Vagina (tissue), 2 donors: ENCODE data around the gene SELENOO. TPM values are rescaled to one million over a fixed set of nuclear protein-coding genes. Genes with fewer than 3 reads are reported as not detected.

Experiments
- DNase-seq, 2 donors: peaks; one replicate each; pipeline ENCODE4 v3.0.0-alpha.2; 2017; ENCODE audit errors: extremely low spot score in 2 of 2
- H3K27ac ChIP-seq: fragments of 200-600 bp; sonication (generic); one replicate; pipeline ENCODE4 v1.5.1; 2019
- H3K27me3 ChIP-seq: fragments of 200-600 bp; sonication (generic); one replicate; pipeline ENCODE4 v1.5.1; 2019
- H3K36me3 ChIP-seq, 2 donors: fragments of 200-600 bp; sonication (generic); one replicate each; pipeline ENCODE4 v1.5.1; 2017 to 2019
- H3K4me1 ChIP-seq: fragments of 200-600 bp; sonication (generic); one replicate; pipeline ENCODE4 v1.5.1; 2019
- H3K4me3 ChIP-seq, 2 donors: fragments of 200-600 bp; sonication (generic); 1 replicate in 1 of 2; 2 replicates in 1 of 2; pipeline ENCODE4 v1.5.1; 2016 to 2019
- H3K9me3 ChIP-seq: fragments of 200-600 bp; sonication (generic); one replicate; pipeline ENCODE4 v1.5.1; 2019
- CTCF ChIP-seq, 3 experiments: fragments of 450-650 bp in 2 of 3; fragments of 200-600 bp in 1 of 3; sonication (generic) in 1 of 3; IDR thresholded peaks; one replicate each; pipeline ENCODE4 v1.5.1; 2017 to 2019; ENCODE audit warnings: antibody characterized with exemption in 3 of 3, mild to moderate bottlenecking in 2 of 3, moderate library complexity in 2 of 3
- POLR2A ChIP-seq, 2 donors: fragments of 450-650 bp; IDR thresholded peaks; one replicate each; pipeline ENCODE4 v1.6.1; 2017; ENCODE audit warnings: antibody characterized with exemption in 2 of 2, mild to moderate bottlenecking in 2 of 2, moderate library complexity in 2 of 2
- POLR2AphosphoS5 ChIP-seq, 2 donors: sonication (generic); formaldehyde crosslinking; IDR thresholded peaks; one replicate each; pipeline ENCODE4 v1.9.0; 2017; ENCODE audit warnings: antibody characterized with exemption in 2 of 2, mild to moderate bottlenecking in 2 of 2, low read depth in 1 of 2; ENCODE audit not compliant: insufficient read depth in 1 of 2
- intact Hi-C: fragments of 100-400 bp; cut with DNase I; formaldehyde crosslinking; loops from one replicate; pipeline ENCODE4 v1.15.1; 2023
- total RNA-seq: library from RNA; depleted of rRNA; stranded (reverse); fragments of >200 nt; gene quantifications from one replicate; pipeline ENCODE4 v1.2.3, GENCODE V29; 2016

Gene SELENOO, protein sequence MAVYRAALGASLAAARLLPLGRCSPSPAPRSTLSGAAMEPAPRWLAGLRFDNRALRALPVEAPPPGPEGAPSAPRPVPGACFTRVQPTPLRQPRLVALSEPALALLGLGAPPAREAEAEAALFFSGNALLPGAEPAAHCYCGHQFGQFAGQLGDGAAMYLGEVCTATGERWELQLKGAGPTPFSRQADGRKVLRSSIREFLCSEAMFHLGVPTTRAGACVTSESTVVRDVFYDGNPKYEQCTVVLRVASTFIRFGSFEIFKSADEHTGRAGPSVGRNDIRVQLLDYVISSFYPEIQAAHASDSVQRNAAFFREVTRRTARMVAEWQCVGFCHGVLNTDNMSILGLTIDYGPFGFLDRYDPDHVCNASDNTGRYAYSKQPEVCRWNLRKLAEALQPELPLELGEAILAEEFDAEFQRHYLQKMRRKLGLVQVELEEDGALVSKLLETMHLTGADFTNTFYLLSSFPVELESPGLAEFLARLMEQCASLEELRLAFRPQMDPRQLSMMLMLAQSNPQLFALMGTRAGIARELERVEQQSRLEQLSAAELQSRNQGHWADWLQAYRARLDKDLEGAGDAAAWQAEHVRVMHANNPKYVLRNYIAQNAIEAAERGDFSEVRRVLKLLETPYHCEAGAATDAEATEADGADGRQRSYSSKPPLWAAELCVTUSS
- total RNA-seq, result 39.0 TPM

- Histone ChIP-seq H3K27ac (peak within 1 kb of the TSS; percentile 82), H3K27me3 (no peaks in the 10 kb centered on the region), H3K4me1 (peaks cover 41% of the 10 kb centered on the region), H3K9me3 (no peaks in the 10 kb centered on the region), H3K4me3 (peak within 1 kb of the TSS; percentile 76 to 85), H3K36me3 (peaks cover 0 to 26% of the 10 kb centered on the region in 2 donors)
- intact Hi-C loops, result no loop called here
- DNase-seq, result no peak
- TF ChIP-seq POLR2A (IDR thresholded peaks at IDR 0.05) (peak in 1 of 2 donors; percentile 77), POLR2AphosphoS5 (IDR thresholded peaks at IDR 0.05; ENCODE audit: insufficient read depth in 1 of 2, low read depth in 1 of 2) (peak; percentile 33 to 81), CTCF (IDR thresholded peaks at IDR 0.05) (no peak)
These were observed at the start of gene SELENOO for GRCh38 chr22:50200461-50201190. Gene SELENOO, plus strand, starts transcription at chr22:50201011. Its CDS starts 26 bp downstream, at chr22:50201037.

DNA sequence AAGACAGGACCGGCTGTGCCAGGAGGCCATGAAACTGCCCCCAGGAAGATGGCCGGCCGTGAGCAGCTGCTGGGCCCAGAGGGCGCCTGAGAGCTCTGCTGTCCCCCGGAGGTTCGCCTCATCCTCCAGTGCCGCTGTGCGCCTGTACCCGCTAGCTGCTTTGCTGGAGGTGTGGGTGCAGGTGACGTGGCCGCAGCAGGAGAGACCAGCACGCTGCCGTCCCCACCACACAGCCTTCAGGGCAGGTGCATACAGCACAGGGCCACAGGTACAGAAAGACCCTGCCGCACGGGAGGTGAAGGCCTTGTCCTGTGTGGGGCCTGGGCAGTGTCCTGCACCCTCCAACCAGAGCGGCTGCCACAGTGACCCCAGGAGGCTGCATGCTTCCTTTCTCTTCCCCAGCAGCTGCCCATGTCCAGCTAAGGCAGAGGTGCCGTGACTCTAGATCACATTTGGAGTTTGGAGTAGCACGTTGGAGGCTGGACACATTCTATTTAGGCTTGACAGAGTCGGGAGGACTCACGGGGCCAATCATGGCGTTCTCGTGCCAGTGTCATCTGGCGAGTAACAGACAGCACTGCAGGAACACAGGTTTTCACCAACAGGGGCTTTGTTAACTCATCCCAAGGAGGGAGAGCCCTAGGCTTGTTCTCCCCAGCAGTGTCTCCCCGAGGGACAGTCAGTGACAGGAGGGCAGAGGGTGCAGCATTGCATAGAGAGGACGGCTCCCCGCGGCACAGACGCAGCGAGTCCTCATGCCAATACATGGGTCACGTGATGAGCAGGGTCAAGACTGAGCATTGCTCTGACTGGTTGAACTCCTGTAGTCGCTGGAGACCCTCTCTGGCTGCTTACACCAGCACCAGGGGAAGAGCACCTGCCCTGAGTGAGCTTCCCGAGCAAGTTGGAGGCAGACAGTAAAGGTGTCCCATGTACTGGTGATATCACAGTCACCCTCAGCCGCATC, 49.0 kb upstream of the SELENOO start:
- no peak for DNase-seq
- intact Hi-C loops, result no loop called here
- no peak overlapping the region for H3K4me3 ChIP-seq
- H3K27ac ChIP-seq, result no peak overlapping the region
- H3K36me3 ChIP-seq, result no peaks in the 10 kb centered on the region
- H3K9me3 ChIP-seq, result no peaks in the 10 kb centered on the region
- no peaks in the 10 kb centered on the region for H3K4me1 ChIP-seq
- TF ChIP-seq CTCF (IDR thresholded peaks at IDR 0.05) (no peak), POLR2AphosphoS5 (IDR thresholded peaks at IDR 0.05; ENCODE audit: insufficient read depth in 1 of 2, low read depth in 1 of 2) (no peak), POLR2A (IDR thresholded peaks at IDR 0.05) (no peak)
- H3K27me3 ChIP-seq, result no peaks in the 10 kb centered on the region

DNA sequence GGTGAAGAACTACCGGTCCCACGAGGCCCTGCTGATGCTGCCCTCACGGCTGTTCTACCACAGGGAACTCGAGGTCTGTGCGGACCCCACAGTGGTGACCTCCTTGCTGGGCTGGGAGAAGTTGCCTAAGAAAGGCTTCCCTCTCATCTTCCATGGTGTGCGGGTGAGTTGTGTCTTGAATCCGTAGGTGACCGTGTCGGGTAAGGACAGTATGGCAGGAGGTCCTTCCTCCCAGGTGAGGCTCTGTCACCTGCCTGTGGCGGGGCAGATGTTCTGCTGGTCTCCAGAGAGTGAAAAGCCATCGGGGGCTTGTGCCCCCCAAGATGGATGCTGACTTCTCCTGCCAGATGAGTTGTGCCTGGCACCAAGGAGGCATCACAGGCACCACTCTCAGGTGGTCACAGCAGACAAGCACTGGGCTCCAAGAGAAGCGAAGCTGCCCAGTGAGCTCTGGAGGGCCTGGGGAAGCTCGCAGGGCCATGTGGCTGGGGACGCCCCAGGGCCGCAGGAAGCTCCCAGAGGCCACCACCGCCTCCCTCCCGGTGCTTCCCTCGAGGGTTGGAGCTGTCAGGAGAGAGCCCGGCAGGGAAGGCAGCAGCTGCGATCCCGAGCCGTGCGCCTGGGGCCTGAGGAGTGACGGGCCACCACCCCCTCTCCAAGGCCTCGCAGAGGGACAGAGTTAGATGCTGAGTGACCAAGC, 47.6 kb upstream of the SELENOO start:
- Histone ChIP-seq H3K27ac (no peak overlapping the region), H3K27me3 (no peaks in the 10 kb centered on the region), H3K36me3 (no peaks in the 10 kb centered on the region), H3K4me1 (no peaks in the 10 kb centered on the region), H3K9me3 (no peaks in the 10 kb centered on the region), H3K4me3 (no peak overlapping the region)
- TF ChIP-seq CTCF (IDR thresholded peaks at IDR 0.05), result no peak
- no peak for TF ChIP-seq POLR2A (IDR thresholded peaks at IDR 0.05)
- no peak for TF ChIP-seq POLR2AphosphoS5 (IDR thresholded peaks at IDR 0.05; ENCODE audit: insufficient read depth in 1 of 2, low read depth in 1 of 2)
- DNase-seq, result no peak
- intact Hi-C loops, result no loop called here

DNA sequence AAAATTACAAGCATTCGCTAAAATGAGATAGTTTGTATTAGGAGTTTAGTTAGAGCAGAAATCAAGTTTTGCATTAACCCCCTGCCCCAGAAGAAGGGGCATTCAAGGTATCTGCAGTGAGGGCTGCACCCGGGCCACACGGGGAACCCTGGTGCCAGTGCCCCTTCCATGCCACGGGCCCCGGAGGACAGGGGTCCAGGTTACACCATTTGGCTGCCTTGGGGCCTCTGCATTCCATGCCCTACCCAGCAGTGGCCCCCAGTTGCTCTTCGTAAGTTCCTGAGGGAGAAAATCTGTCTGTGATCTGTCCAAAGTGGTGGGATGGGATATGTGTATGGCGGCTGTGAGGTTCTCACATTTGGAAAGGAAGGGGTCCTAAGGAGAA, 47.1 kb upstream of the SELENOO start:
- TF ChIP-seq POLR2AphosphoS5 (IDR thresholded peaks at IDR 0.05; ENCODE audit: insufficient read depth in 1 of 2, low read depth in 1 of 2), result no peak
- no peak overlapping the region for H3K4me3 ChIP-seq
- H3K4me1 ChIP-seq, result no peaks in the 10 kb centered on the region
- no peak overlapping the region for H3K27ac ChIP-seq
- no peaks in the 10 kb centered on the region for H3K36me3 ChIP-seq
- DNase-seq, result no peak
- H3K27me3 ChIP-seq, result no peaks in the 10 kb centered on the region
- intact Hi-C loops, result no loop called here
- H3K9me3 ChIP-seq, result no peaks in the 10 kb centered on the region
